AG08396 (cell line): Measurements from ENCODE around the gene FARP2.

ENCODE experiments used
- DNase-seq: peaks from one replicate; pipeline ENCODE4 v3.0.0; 2012; ENCODE audit warnings: low spot score, mixed read lengths

FARP2 gene

DNA sequence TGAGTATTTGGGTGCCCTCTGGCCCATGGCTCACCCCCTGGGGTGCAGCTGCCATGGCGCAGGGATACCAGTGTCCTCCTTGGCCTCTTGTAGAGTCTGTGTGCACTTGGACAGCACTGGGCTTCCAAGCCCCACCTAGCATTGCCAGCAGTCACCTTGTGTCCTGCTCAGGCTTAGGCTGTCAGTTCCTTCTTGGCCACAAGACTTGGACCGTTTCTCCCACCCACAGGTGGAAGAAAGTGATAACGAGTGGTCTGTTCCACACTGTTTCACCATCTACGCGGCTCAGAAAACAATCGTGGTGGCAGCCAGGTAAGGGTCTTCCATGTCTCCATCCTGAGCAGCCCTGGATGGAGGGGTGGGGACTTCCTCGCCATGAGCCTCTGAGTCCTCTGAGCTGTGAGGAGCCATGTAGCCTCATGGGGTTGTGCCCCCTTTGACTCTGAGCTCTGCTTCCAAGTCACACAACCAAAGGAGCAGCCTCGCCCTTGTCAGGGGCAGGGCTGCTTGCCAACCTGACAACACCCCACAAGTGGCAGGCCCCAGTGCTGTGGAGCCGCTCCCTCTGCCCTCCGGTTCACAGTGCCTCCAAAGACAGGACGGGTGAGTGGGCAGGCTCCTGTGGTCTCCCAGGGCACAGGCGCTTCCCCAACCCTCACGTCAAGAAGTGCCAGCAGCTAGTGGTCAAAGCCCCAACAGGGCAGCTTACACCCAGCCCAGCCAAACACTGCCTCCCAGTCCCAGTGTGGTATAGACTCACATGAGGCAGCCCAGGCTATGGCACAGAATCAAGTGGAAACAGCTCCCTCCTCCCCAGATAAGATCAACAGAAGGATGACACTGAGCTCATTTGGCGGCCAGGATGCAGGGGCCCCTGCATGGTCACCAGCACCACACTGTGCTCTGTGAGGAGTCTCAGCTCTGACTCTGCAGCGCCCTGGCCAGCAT, 133.9 kb downstream of the FARP2 start:
- DNase-seq = no peak

GRCh38 chr2:241490825-241491506, 134.9 kb downstream of the FARP2 start:
- no peak for DNase-seq

- DNase-seq = no peak
Observed at GRCh38 chr2:241491549-241492173, 135.6 kb downstream of the FARP2 start.

DNA sequence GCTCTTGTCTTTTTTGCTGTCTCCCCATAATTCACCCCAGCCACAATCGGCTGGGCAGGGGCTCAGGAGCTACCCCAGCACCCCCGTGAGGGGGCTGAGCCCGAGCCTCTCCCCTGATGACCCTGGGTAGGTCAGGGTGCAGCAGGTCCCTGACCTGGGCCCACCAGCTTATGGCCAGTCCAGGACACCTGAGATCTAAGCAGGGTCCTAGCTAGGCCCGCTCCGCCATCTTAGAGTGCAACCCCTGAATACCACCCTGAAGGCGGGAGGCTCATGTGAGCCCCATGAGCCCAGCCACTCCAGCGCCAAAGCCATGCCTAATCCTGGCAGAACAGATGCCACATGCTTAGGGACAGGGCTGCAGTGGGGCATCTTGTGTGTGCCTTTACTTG, 136.1 kb downstream of the FARP2 start:
- DNase-seq = no peak

- no peak for DNase-seq
Observed at GRCh38 chr2:241493092-241493491, 137.0 kb downstream of the FARP2 start.

DNA sequence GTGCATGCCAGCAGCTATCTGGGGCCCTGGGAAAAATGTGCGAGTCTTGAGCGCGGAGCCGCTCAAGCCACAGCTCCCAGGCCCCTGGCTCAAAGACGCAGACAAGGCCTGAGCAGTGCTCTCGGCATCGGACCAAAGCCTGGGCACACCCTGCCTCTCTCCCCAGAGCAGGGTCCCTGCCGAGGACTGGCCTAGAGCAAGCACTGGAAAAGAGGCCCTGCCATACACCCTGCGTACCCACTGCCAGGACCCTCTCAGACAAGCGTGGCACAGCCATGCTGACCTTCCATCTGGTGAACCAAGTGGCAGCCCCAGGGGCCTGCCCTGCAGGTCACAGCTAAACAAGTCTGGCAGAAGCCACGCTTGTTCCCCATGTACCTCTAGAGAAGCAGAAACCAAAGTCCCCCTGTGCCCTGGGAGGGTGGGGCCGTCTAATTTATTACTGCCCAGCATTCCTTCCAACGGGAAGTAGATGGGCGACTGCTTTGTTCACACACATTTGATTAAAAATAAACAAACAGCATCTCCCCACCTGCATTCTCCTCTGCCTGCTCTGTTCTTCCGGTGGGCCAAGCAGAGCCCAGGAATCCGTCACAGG, 138.3 kb downstream of the FARP2 start:
- DNase-seq = no peak

DNA sequence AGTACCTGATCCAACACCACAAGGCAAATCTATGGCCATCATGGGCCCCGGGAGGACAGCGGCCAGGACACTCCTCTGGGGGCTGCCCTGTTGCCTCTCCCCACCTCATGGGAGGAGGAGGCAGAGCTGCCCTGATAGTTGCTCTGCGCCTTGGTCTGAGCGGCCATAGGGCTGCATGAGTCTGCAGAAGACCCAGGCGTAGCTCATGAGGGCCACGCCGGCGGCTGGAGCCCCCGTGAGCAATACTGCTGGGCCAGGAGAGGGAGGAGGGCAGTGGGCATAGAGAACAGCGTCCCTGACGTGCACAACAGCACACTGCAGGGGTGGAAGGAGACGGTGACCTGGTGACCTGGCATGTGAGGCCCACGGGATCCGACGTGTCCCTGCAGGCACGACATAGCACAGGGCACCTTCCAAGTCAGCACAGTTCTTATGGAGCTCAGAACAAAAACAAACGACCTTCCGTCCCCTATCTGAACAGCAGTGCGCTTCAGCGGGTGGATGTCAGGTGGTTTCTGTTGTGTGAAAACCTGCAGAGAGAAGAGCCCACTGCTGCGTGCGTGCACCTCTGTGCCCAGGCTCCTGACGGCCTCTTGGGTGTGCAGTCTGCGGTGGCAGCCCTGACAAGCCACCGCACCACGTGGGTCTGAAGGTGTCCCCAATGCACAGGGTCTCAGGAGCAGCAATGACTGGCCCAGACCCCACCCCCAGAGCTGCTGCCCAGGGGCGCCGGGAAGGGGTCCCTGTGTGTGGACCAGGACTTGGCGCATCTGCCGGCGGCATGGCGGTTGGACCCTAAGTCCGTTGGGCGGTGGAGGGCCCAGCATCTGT, 139.3 kb downstream of the FARP2 start:
- no peak for DNase-seq

GRCh38 chr2:241496003-241496707, 140.1 kb downstream of the FARP2 start:
- no peak for DNase-seq

- no peak for DNase-seq
Observed at GRCh38 chr2:241496904-241497877, 141.1 kb downstream of the FARP2 start.

GRCh38 chr2:241498115-241499070, 142.3 kb downstream of the FARP2 start:
- no peak for DNase-seq

DNA sequence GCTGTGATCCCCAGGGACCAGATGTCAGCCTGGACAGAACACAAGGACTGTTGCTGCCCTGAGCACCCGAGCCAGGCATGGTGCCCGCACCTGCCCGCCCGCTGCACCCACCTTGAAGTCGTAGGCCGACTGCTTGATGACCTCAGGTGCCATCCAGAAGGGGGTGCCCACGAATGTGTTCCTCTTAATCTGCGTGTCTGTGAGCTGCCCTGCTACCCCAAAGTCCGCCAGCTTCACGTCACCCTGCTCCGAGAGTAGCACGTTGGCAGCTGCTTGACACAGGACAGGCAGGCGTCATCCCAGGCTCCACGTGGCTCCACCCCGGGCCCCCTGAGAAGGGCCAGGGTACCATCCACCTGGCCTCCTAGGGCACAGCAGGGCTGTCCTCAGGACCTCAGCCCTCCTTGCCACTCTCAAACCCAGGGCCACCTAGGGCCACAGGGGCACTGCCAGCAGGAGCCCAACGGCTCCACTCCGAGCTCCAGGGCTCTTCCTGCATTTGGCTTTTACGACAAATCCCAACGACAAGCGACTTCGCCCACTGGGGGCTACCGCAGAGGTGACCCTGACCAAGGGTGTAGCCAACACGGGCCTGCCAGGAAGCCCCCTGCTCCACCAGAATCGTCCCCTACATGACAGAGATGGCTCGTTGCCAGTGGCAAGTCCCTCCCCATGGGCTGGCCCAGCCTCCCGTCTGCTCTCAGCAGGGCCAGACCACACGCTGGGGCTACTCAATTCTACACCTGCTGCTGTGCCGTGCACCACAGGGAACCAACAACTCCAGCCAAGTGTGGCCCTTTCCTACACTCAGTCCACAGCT, 143.3 kb downstream of the FARP2 start:
- DNase-seq = no peak

DNA sequence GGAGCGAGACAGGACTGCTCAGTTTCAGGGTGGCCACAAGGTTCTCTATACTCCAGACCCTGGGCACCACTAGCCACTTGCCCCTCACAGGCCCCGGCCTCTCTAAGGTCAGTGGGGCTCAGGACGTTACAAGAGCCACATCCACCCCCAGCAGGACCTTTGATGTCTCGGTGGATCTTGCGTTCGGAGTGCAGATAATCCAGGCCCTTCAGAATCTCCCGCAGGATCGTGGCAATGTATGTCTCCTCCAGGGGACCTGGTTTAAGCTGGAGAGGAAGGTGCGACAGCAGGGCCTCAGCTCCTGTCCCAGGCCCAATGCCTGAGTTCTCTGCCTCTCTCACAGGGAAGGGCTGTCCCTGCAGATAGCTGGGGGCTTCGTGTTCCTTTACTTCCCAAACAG, 143.9 kb downstream of the FARP2 start:
- DNase-seq = no peak

GRCh38 chr2:241500431-241500975, 144.4 kb downstream of the FARP2 start:
- DNase-seq = no peak

- DNase-seq = no peak
Observed at GRCh38 chr2:241501099-241501541, 145.0 kb downstream of the FARP2 start.

DNA sequence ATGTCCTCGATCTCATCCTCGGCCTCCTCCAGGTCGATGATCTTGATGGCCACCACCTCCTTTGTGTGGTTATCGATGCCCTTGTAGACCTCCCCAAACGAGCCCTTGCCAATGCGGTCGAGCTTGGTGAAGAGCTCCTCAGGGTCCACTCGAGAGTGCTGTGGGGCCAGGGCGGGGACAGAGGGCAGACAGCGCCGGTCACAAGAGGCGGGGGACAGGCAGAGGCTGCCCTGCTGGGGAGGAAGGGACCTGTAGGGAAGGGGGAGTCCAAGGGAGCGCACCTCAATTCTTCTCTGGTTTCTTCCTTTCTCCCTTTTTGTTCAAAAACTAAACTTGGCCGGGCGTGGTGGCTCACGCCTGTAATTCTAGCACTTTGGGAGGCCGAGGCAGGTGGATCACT, 145.5 kb downstream of the FARP2 start:
- no peak for DNase-seq

- DNase-seq = no peak
Observed at GRCh38 chr2:241502281-241502680, 146.2 kb downstream of the FARP2 start.

DNA sequence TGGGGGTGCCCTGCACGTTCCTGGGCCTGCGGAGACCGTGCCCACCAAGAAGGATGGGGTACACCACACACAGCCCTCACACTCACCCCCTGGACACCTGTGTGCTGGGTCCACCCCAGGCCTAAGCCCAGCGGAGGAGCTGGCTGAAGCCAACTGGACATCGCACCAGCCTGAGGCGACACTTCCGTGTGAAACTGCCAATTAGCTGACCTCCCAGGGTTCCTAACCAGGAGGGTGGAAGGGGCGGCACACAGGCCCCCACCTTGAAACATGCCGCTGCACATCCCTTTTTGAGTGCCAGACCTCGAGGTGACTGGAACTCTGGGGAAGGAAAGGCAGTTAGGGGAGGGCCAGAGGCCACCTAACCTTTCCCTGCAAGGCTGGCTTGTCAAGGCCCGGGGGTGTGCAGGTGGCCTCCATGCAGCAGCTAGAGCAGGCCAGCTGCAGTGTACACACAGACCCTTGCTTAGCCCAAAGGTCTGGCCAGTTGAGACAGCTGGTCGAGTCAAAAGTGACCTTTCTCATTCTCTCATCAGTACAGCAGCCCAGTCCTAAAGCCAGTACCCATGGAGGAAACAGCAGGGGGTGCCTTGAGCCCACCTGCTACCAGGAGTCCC, 147.8 kb downstream of the FARP2 start:
- no peak for DNase-seq
